PFSK-1 (cell line): ENCODE measurements around the gene NEMP2.

Experiments used
- POLR2AphosphoS5 ChIP-seq: IDR thresholded peaks from 2 replicates; pipeline ENCODE4 v1.6.1; 2012; ENCODE audit warnings: low read depth, mild to moderate bottlenecking, control low read depth, low read length, moderate library complexity
- REST ChIP-seq, 2 experiments: IDR thresholded peaks; 2 replicates each; pipeline versions ENCODE4 v1.6.1 to v1.8.0; 2011 to 2012; ENCODE audit warnings: low read depth in 2 of 2, low read length in 2 of 2, control low read depth in 1 of 2, inconsistent platforms in 1 of 2, mild to moderate bottlenecking in 1 of 2, moderate library complexity in 1 of 2; ENCODE audit not compliant: insufficient read depth in 1 of 2
- TAF1 ChIP-seq: IDR thresholded peaks from 2 replicates; pipeline ENCODE4 v1.6.1; 2012; ENCODE audit warnings: low read length, control low read depth, borderline replicate concordance; ENCODE audit not compliant: insufficient read depth

- TF ChIP-seq REST (IDR thresholded peaks at IDR 0.05; ENCODE audit: insufficient read depth in 1 of 2, low read depth in 2 of 2, low read length in 2 of 2) = no peak
- TF ChIP-seq POLR2AphosphoS5 = no peak
- no peak for TF ChIP-seq TAF1
Measured at GRCh38 chr2:190488516-190489233, 45.8 kb downstream of the NEMP2 start.
